H9 (cell line): Measurements from ENCODE around the gene TMEM245. TPM values are rescaled to one million over a fixed set of nuclear protein-coding genes. Genes with fewer than 3 reads are reported as not detected.
A peak's percentile ranks its signal among the peaks of the same experiment; 100 is the strongest.

Experiments
- DNase-seq: peaks from one replicate; pipeline ENCODE4 v3.0.0-alpha.2; 2017
- H2AFZ ChIP-seq: one replicate; pipeline ENCODE4 v1.6.1; 2013; ENCODE audit warnings: mild to moderate bottlenecking, low read length, control low read depth, moderate library complexity
- H2AK5ac ChIP-seq: 2 replicates; pipeline ENCODE4 v1.6.1; 2013; ENCODE audit warnings: low read length, control low read depth, mixed read lengths; ENCODE audit not compliant: insufficient read length
- H2BK120ac ChIP-seq: one replicate; pipeline ENCODE4 v1.6.1; 2013; ENCODE audit warnings: low read depth, mild to moderate bottlenecking, low read length, control low read depth, inconsistent platforms; ENCODE audit not compliant: poor library complexity, severe bottlenecking
- H2BK12ac ChIP-seq: 2 replicates; pipeline ENCODE4 v1.6.1; 2013; ENCODE audit warnings: low read length, control low read depth, mixed read lengths, low read depth; ENCODE audit not compliant: insufficient read length
- H2BK15ac ChIP-seq: 2 replicates; pipeline ENCODE4 v1.6.1; 2013; ENCODE audit warnings: low read depth, low read length, control low read depth
- H2BK20ac ChIP-seq: one replicate; pipeline ENCODE4 v1.6.1; 2013; ENCODE audit warnings: low read depth, mild to moderate bottlenecking, low read length, control low read depth, inconsistent platforms; ENCODE audit not compliant: poor library complexity, severe bottlenecking
- H2BK5ac ChIP-seq: 2 replicates; pipeline ENCODE4 v1.6.1; 2013; ENCODE audit warnings: low read length, control low read depth, mixed read lengths; ENCODE audit not compliant: insufficient read length
- H3K14ac ChIP-seq: 2 replicates; pipeline ENCODE4 v1.6.1; 2013; ENCODE audit warnings: low read length, control low read depth; ENCODE audit not compliant: insufficient read depth
- H3K18ac ChIP-seq: 2 replicates; pipeline ENCODE4 v1.6.1; 2013; ENCODE audit warnings: low read depth, mild to moderate bottlenecking, mixed read lengths, low read length, control low read depth; ENCODE audit not compliant: insufficient read length
- H3K23ac ChIP-seq: 2 replicates; pipeline ENCODE4 v1.6.1; 2013; ENCODE audit warnings: low read length, control low read depth, mixed read lengths, low read depth; ENCODE audit not compliant: insufficient read length
- H3K23me2 ChIP-seq: 2 replicates; pipeline ENCODE4 v1.6.1; 2013; ENCODE audit warnings: low read depth, mild to moderate bottlenecking, mixed read lengths, low read length, control low read depth; ENCODE audit not compliant: insufficient read length, poor library complexity, severe bottlenecking
- H3K27ac ChIP-seq: 2 replicates; pipeline ENCODE4 v1.5.1; 2013; ENCODE audit warnings: low read length, control low read depth, mixed read lengths, low read depth; ENCODE audit not compliant: insufficient read length
- H3K27me3 ChIP-seq: 2 replicates; pipeline ENCODE4 v1.6.1; 2013; ENCODE audit warnings: low read length, control low read depth, inconsistent platforms; ENCODE audit not compliant: insufficient read depth
- H3K4ac ChIP-seq: 2 replicates; pipeline ENCODE4 v1.6.1; 2013; ENCODE audit warnings: low read depth, mild to moderate bottlenecking, control low read depth, inconsistent platforms, low read length, moderate library complexity
- H3K4me1 ChIP-seq: 2 replicates; pipeline ENCODE4 v1.6.1; 2013; ENCODE audit warnings: low read length, control low read depth, inconsistent platforms; ENCODE audit not compliant: insufficient read depth
- H3K4me2 ChIP-seq: 2 replicates; pipeline ENCODE4 v1.6.1; 2013; ENCODE audit warnings: low read length, control low read depth, mixed read lengths; ENCODE audit not compliant: insufficient read length, insufficient read depth
- H3K56ac ChIP-seq: 2 replicates; pipeline ENCODE4 v1.6.1; 2013; ENCODE audit warnings: low read depth, mild to moderate bottlenecking, mixed read lengths, low read length, control low read depth; ENCODE audit not compliant: insufficient read length
- H3K79me1 ChIP-seq: 2 replicates; pipeline ENCODE4 v1.6.1; 2013; ENCODE audit warnings: low read depth, mild to moderate bottlenecking, moderate library complexity, low read length, control low read depth, inconsistent platforms; ENCODE audit not compliant: insufficient read depth, poor library complexity, severe bottlenecking
- H3K79me2 ChIP-seq: 2 replicates; pipeline ENCODE4 v1.6.1; 2013; ENCODE audit warnings: low read length, control low read depth, inconsistent platforms; ENCODE audit not compliant: insufficient read depth
- H3K9ac ChIP-seq: 2 replicates; pipeline ENCODE4 v1.6.1; 2013; ENCODE audit warnings: low read length, control low read depth, mixed read lengths; ENCODE audit not compliant: insufficient read length; ENCODE audit errors: extremely low read depth
- H3K9me3 ChIP-seq: one replicate; pipeline ENCODE4 v1.6.1; 2013; ENCODE audit warnings: low read depth, low read length, inconsistent platforms; ENCODE audit not compliant: control insufficient read depth
- H3T11ph ChIP-seq: one replicate; pipeline ENCODE4 v1.6.1; 2013; ENCODE audit warnings: mild to moderate bottlenecking, low read length, control low read depth, inconsistent platforms
- H4K20me1 ChIP-seq: one replicate; pipeline ENCODE4 v1.6.1; 2013; ENCODE audit not compliant: control insufficient read depth, insufficient read length, insufficient read depth
- H4K5ac ChIP-seq: 2 replicates; pipeline ENCODE4 v1.6.1; 2013; ENCODE audit warnings: low read depth, mild to moderate bottlenecking, mixed read lengths, low read length, control low read depth; ENCODE audit not compliant: insufficient read length
- H4K8ac ChIP-seq: replicated peaks from 2 replicates; pipeline ENCODE4 v1.6.1; 2013; ENCODE audit warnings: low read length, control low read depth, mixed read lengths, low read depth; ENCODE audit not compliant: insufficient read length
- H4K91ac ChIP-seq: 2 replicates; pipeline ENCODE4 v1.6.1; 2013; ENCODE audit warnings: low read depth, mild to moderate bottlenecking, moderate library complexity, mixed read lengths, low read length, control low read depth; ENCODE audit not compliant: insufficient read length
- H3K27ac Mint-ChIP-seq, 3 experiments: 2 replicates in 2 of 3; 3 replicates in 1 of 3; pipeline ENCODE4 v1.8.0; 2020 to 2021; ENCODE audit warnings: mixed read lengths in 3 of 3, mild to moderate bottlenecking in 1 of 3, moderate library complexity in 1 of 3
- H3K27me3 Mint-ChIP-seq: 2 replicates; pipeline ENCODE4 v1.8.0; 2021; ENCODE audit warnings: low read depth, mild to moderate bottlenecking, moderate library complexity, mixed read lengths
- H3K36me3 Mint-ChIP-seq, 3 experiments: 2 replicates in 2 of 3; 3 replicates in 1 of 3; pipeline ENCODE4 v1.8.0; 2020 to 2021; ENCODE audit warnings: low read depth in 3 of 3, mixed read lengths in 3 of 3; ENCODE audit not compliant: insufficient read depth in 1 of 3
- H3K4me1 Mint-ChIP-seq, 2 experiments: 2 replicates each; pipeline ENCODE4 v1.8.0; 2020; ENCODE audit warnings: mixed read lengths in 2 of 2
- H3K4me3 Mint-ChIP-seq, 2 experiments: 2 replicates in 1 of 2; 3 replicates in 1 of 2; pipeline ENCODE4 v1.8.0; 2020 to 2021; ENCODE audit warnings: mild to moderate bottlenecking in 2 of 2, mixed read lengths in 2 of 2, moderate library complexity in 1 of 2
- H3K9me3 Mint-ChIP-seq, 2 experiments: 2 replicates in 1 of 2; 3 replicates in 1 of 2; pipeline ENCODE4 v1.8.0; 2020; ENCODE audit warnings: mild to moderate bottlenecking in 2 of 2, mixed read lengths in 2 of 2, moderate library complexity in 1 of 2
- CTCF ChIP-seq: fragments of 200-600 bp; sonication (generic); conservative IDR thresholded peaks from 3 replicates; pipeline ENCODE4 v1.8.0; 2021; ENCODE audit warnings: antibody characterized with exemption, mild to moderate bottlenecking
- WGBS: extraction: QIAGEN DNeasy Blood & Tissue Kit; methylation state at CpG from one replicate; pipeline ENCODE4 v1.1.7; 2013; ENCODE audit warnings: missing lambda C conversion rate, low lambda C conversion rate, mixed read lengths; ENCODE audit not compliant: insufficient read length; ENCODE audit errors: extremely low coverage; 5-methylcytosine and 5-hydroxymethylcytosine counted together
- total RNA-seq: library from RNA; stranded (reverse); gene quantifications from 2 replicates; pipeline ENCODE4 v1.2.1, GENCODE V29; 2021

Gene TMEM245
- total RNA-seq, 1 experiment from 2014 or later = 37.9 TPM

GRCh38 chr9:109113892-109114609, 5.7 kb downstream of the TMEM245 start:
- Histone ChIP-seq H4K20me1 (no peaks in the 10 kb centered on the region), H4K5ac (no peak overlapping the region), H3K23me2 (peaks cover 7% of the 10 kb centered on the region), H3K4ac (no peak overlapping the region), H3K79me2 (peaks cover 51% of the 10 kb centered on the region; the same call in 1 of the 2 replicates), H3K18ac (no peak overlapping the region), H3K4me1 (peaks cover 7% of the 10 kb centered on the region), H3K9ac (peak overlapping the region; percentile 7), H3K9me3 (no peaks in the 10 kb centered on the region), H2BK20ac (no peak overlapping the region), H2BK12ac (no peak overlapping the region), H2BK5ac (no peak overlapping the region), H3K4me2 (no peak overlapping the region), H2BK120ac (no peak overlapping the region), H2BK15ac (no peak overlapping the region), H3K79me1 (peaks cover 14% of the 10 kb centered on the region), H3K14ac (no peak overlapping the region), H2AFZ (no peak overlapping the region), H4K91ac (no peak overlapping the region), H2AK5ac (no peak overlapping the region), H3K27me3 (no peaks in the 10 kb centered on the region), H3T11ph (no peak overlapping the region), H4K8ac (no peak overlapping the region), H3K23ac (no peak overlapping the region), H3K27ac (no peak overlapping the region), H3K56ac (no peak overlapping the region)
- Mint-ChIP-seq H3K4me3 (no peak overlapping the region; a peak in 1 of 5 replicates), H3K36me3 (peaks cover 13 to 15% (median 14%) of the 10 kb centered on the region in 3 experiments; a peak in 6 of 7 replicates), H3K27me3 (no peaks in the 10 kb centered on the region), H3K9me3 (0 out of 5 replicates have a peak, but pooled peaks cover 0 to 3% of the 10 kb centered on the region in 2 experiments), H3K4me1 (peaks cover 43 to 61% of the 10 kb centered on the region in 2 experiments), H3K27ac (peak overlapping the region; percentile 5 to 80 (median 72); a peak in 6 of 7 replicates)
- TF ChIP-seq CTCF = no peak
- WGBS = no CpG with 5 or more reads among the region's 12 CpGs
- DNase-seq = no peak
